Subcutaneous abdominal adipose tissue (tissue), 5 donors: ENCODE data around the gene FCRL6.

ENCODE experiments used
- H3K27ac ChIP-seq: one replicate; pipeline ENCODE4 v1.7.0; 2013; ENCODE audit warnings: low read depth, mild to moderate bottlenecking, inconsistent platforms, low read length, moderate library complexity
- H3K27me3 ChIP-seq, 5 donors: one replicate each; pipeline ENCODE4 v1.7.0; 2013; ENCODE audit warnings: low read length in 5 of 5, inconsistent platforms in 1 of 5; ENCODE audit not compliant: control insufficient read depth in 5 of 5, insufficient read depth in 4 of 5
- H3K36me3 ChIP-seq, 5 donors: one replicate each; pipeline ENCODE4 v1.7.0; 2013; ENCODE audit warnings: low read length in 5 of 5; ENCODE audit not compliant: control insufficient read depth in 5 of 5, insufficient read depth in 5 of 5
- H3K4me1 ChIP-seq, 5 donors: one replicate each; pipeline ENCODE4 v1.7.0; 2013; ENCODE audit warnings: low read length in 5 of 5, mild to moderate bottlenecking in 3 of 5, moderate library complexity in 1 of 5; ENCODE audit not compliant: control insufficient read depth in 5 of 5, insufficient read depth in 5 of 5
- H3K4me3 ChIP-seq, 5 donors: one replicate each; pipeline ENCODE4 v1.7.0; 2013; ENCODE audit warnings: low read length in 5 of 5, low read depth in 1 of 5
- H3K9ac ChIP-seq, 5 donors: one replicate each; pipeline ENCODE4 v1.7.0; 2013; ENCODE audit warnings: low read length in 5 of 5, mild to moderate bottlenecking in 4 of 5, moderate library complexity in 3 of 5
- H3K9me3 ChIP-seq, 5 donors: one replicate each; pipeline ENCODE4 v1.7.0; 2013; ENCODE audit warnings: low read length in 5 of 5; ENCODE audit not compliant: control insufficient read depth in 5 of 5
- donor health status: healthy.
- donor health status: healthy.
- donor health status: healthy.
- donor health status: healthy.
- donor health status: healthy.

The FCRL6 gene

GRCh38 chr1:159830722-159831121 lies 28.6 kb downstream of the FCRL6 start:
- Histone ChIP-seq H3K4me3 (no peak overlapping the region), H3K9me3 (no peaks in the 10 kb centered on the region)

GRCh38 chr1:159831412-159832141 lies 29.4 kb downstream of the FCRL6 start:
- no peak overlapping the region for H3K27ac ChIP-seq
- H3K4me1 ChIP-seq, result peaks cover 0 to 30% (median 17%) of the 10 kb centered on the region in 5 donors
- no peak overlapping the region for H3K4me3 ChIP-seq
- H3K27me3 ChIP-seq, result no peaks in the 10 kb centered on the region
- no peaks in the 10 kb centered on the region for H3K9me3 ChIP-seq
- H3K36me3 ChIP-seq, result peaks cover 0 to 14% (median 0%) of the 10 kb centered on the region in 5 donors
- no peak overlapping the region for H3K9ac ChIP-seq

More at GRCh38 chr1:159830722-159831121, 28.6 kb downstream of the FCRL6 start:
- Histone ChIP-seq H3K27me3 (no peaks in the 10 kb centered on the region), H3K9ac (no peak overlapping the region), H3K27ac (no peak overlapping the region), H3K4me1 (peaks cover 0 to 37% (median 17%) of the 10 kb centered on the region in 5 donors), H3K36me3 (peaks cover 0 to 14% (median 0%) of the 10 kb centered on the region in 5 donors)

- no peak overlapping the region for H3K4me3 ChIP-seq
- peaks cover 0 to 23% (median 13%) of the 10 kb centered on the region in 5 donors for H3K4me1 ChIP-seq
- no peak overlapping the region for H3K27ac ChIP-seq
- H3K9me3 ChIP-seq, result no peaks in the 10 kb centered on the region
- peaks cover 0 to 18% (median 1%) of the 10 kb centered on the region in 5 donors for H3K36me3 ChIP-seq
- H3K9ac ChIP-seq, result no peak overlapping the region
- H3K27me3 ChIP-seq, result no peaks in the 10 kb centered on the region
These were observed 30.1 kb downstream of the FCRL6 start for GRCh38 chr1:159832309-159832708.

- Histone ChIP-seq H3K36me3 (peaks cover 0 to 27% (median 4%) of the 10 kb centered on the region in 5 donors), H3K27ac (no peak overlapping the region), H3K4me1 (peaks cover 0 to 2% (median 1%) of the 10 kb centered on the region in 5 donors), H3K4me3 (no peak overlapping the region), H3K27me3 (no peaks in the 10 kb centered on the region), H3K9me3 (no peaks in the 10 kb centered on the region), H3K9ac (no peak overlapping the region)
These were observed 33.2 kb downstream of the FCRL6 start for GRCh38 chr1:159835356-159835755.

- H3K36me3 ChIP-seq, result peaks cover 0 to 31% (median 4%) of the 10 kb centered on the region in 5 donors
- no peak overlapping the region for H3K27ac ChIP-seq
- no peaks in the 10 kb centered on the region for H3K27me3 ChIP-seq
- H3K9me3 ChIP-seq, result no peaks in the 10 kb centered on the region
- H3K9ac ChIP-seq, result no peak overlapping the region
- H3K4me3 ChIP-seq, result no peak overlapping the region
- H3K4me1 ChIP-seq, result no peaks in the 10 kb centered on the region
These were observed 33.8 kb downstream of the FCRL6 start for GRCh38 chr1:159835862-159836525.

- no peaks in the 10 kb centered on the region for H3K4me1 ChIP-seq
- no peaks in the 10 kb centered on the region for H3K9me3 ChIP-seq
- H3K27ac ChIP-seq, result no peak overlapping the region
- no peak overlapping the region for H3K4me3 ChIP-seq
- H3K27me3 ChIP-seq, result no peaks in the 10 kb centered on the region
- H3K36me3 ChIP-seq, result peaks cover 0 to 26% (median 4%) of the 10 kb centered on the region in 5 donors
- H3K9ac ChIP-seq, result no peak overlapping the region
These were observed 36.6 kb downstream of the FCRL6 start for GRCh38 chr1:159838715-159839114.

- no peak overlapping the region for H3K4me3 ChIP-seq
- no peak overlapping the region for H3K27ac ChIP-seq
- no peaks in the 10 kb centered on the region for H3K4me1 ChIP-seq
- no peaks in the 10 kb centered on the region for H3K27me3 ChIP-seq
- H3K9me3 ChIP-seq, result no peaks in the 10 kb centered on the region
- H3K9ac ChIP-seq, result no peak overlapping the region
- peaks cover 0 to 26% (median 4%) of the 10 kb centered on the region in 5 donors for H3K36me3 ChIP-seq
These were observed 37.1 kb downstream of the FCRL6 start for GRCh38 chr1:159839116-159839849.

GRCh38 chr1:159841749-159842148 lies 39.6 kb downstream of the FCRL6 start:
- Histone ChIP-seq H3K9me3 (no peaks in the 10 kb centered on the region), H3K4me1 (no peaks in the 10 kb centered on the region), H3K27ac (no peak overlapping the region), H3K36me3 (peaks cover 0 to 16% (median 4%) of the 10 kb centered on the region in 5 donors), H3K27me3 (no peaks in the 10 kb centered on the region), H3K4me3 (no peak overlapping the region), H3K9ac (no peak overlapping the region)

- H3K9me3 ChIP-seq, result no peaks in the 10 kb centered on the region
- H3K36me3 ChIP-seq, result peaks cover 0 to 9% (median 0%) of the 10 kb centered on the region in 5 donors
- no peak overlapping the region for H3K27ac ChIP-seq
- H3K27me3 ChIP-seq, result no peaks in the 10 kb centered on the region
- H3K9ac ChIP-seq, result no peak overlapping the region
- no peak overlapping the region for H3K4me3 ChIP-seq
- H3K4me1 ChIP-seq, result no peaks in the 10 kb centered on the region
These were observed 41.3 kb downstream of the FCRL6 start for GRCh38 chr1:159843459-159843858.
